DMS53 treated with DMSO at 0.1 percent for 48 hours (cell line): ENCODE measurements around the gene CCDC88C.

Experiments used
- DNase-seq: peaks from one replicate; lab custom pipeline; 2025; ENCODE audit not compliant: unreplicated experiment; lab: John Stamatoyannopoulos, UW

The CCDC88C gene

GRCh38 chr14:91348845-91349465, 68.7 kb downstream of the CCDC88C start:
- DNase-seq = no peak

GRCh38 chr14:91346838-91347173, 70.8 kb downstream of the CCDC88C start:
- no peak for DNase-seq

- no peak for DNase-seq
These were observed 73.5 kb downstream of the CCDC88C start for GRCh38 chr14:91344096-91344495.

- no peak for DNase-seq
These were observed 74.6 kb downstream of the CCDC88C start for GRCh38 chr14:91343051-91343450.

- no peak for DNase-seq
These were observed 75.3 kb downstream of the CCDC88C start for GRCh38 chr14:91342206-91342760.

- no peak for DNase-seq
These were observed 75.9 kb downstream of the CCDC88C start for GRCh38 chr14:91341751-91342154.

GRCh38 chr14:91341334-91341733, 76.3 kb downstream of the CCDC88C start:
- DNase-seq = no peak

- DNase-seq = no peak
These were observed 77.8 kb downstream of the CCDC88C start for GRCh38 chr14:91339671-91340369.

- no peak for DNase-seq
These were observed 78.5 kb downstream of the CCDC88C start for GRCh38 chr14:91339076-91339475.

- DNase-seq = no peak
These were observed 79.2 kb downstream of the CCDC88C start for GRCh38 chr14:91338379-91338778.

GRCh38 chr14:91337699-91338335, 79.8 kb downstream of the CCDC88C start:
- no peak for DNase-seq

GRCh38 chr14:91336093-91336450, 81.5 kb downstream of the CCDC88C start:
- DNase-seq = no peak

GRCh38 chr14:91335191-91336092, 82.2 kb downstream of the CCDC88C start:
- no peak for DNase-seq

GRCh38 chr14:91333650-91334039, 84.0 kb downstream of the CCDC88C start:
- DNase-seq = no peak

GRCh38 chr14:91332986-91333649, 84.5 kb downstream of the CCDC88C start:
- DNase-seq = no peak

GRCh38 chr14:91332171-91332985, 85.2 kb downstream of the CCDC88C start:
- no peak for DNase-seq

- DNase-seq = no peak
These were observed 85.9 kb downstream of the CCDC88C start for GRCh38 chr14:91331721-91332120.

- no peak for DNase-seq
These were observed 86.8 kb downstream of the CCDC88C start for GRCh38 chr14:91330856-91331255.

- no peak for DNase-seq
These were observed 87.4 kb downstream of the CCDC88C start for GRCh38 chr14:91330096-91330696.
